Heart left ventricle (tissue), 16 donors: ENCODE results near the gene HSPB6. TPM values are rescaled to one million over a fixed set of nuclear protein-coding genes. Genes with fewer than 3 reads are reported as not detected.

Experiments used
- ATAC-seq, 4 donors: fragments of 200-7000 bp; cut with Tn5 transposase; one replicate each; pipeline ENCODE4 v1.9.1; 2020 to 2022; ENCODE audit warnings: moderate library complexity in 4 of 4, mild to moderate bottlenecking in 3 of 4, moderate number of reproducible peaks in 1 of 4
- DNase-seq, 5 donors: peaks; one replicate each; pipeline ENCODE4 v3.0.0-alpha.2; 2020
- H3K27ac ChIP-seq, 12 donors: fragments of 200-600 bp; sonication (generic) in 4 of 12; one replicate each; pipeline versions ENCODE4 v1.5.0 to v1.8.0; 2016 to 2022; ENCODE audit warnings: mild to moderate bottlenecking in 2 of 12
- H3K27me3 ChIP-seq, 9 donors: fragments of 200-600 bp; sonication (generic) in 2 of 9; one replicate each; pipeline versions ENCODE4 v1.5.1 to v1.8.0; 2016 to 2022; ENCODE audit warnings: mild to moderate bottlenecking in 3 of 9
- H3K36me3 ChIP-seq, 9 donors: fragments of 200-600 bp; sonication (generic) in 2 of 9; one replicate each; pipeline versions ENCODE4 v1.5.0 to v1.8.0; 2018 to 2022; ENCODE audit warnings: mild to moderate bottlenecking in 2 of 9
- H3K4me1 ChIP-seq, 12 donors: fragments of 200-600 bp; sonication (generic) in 4 of 12; one replicate each; pipeline versions ENCODE4 v1.5.0 to v1.8.0; 2016 to 2022; ENCODE audit warnings: mild to moderate bottlenecking in 3 of 12
- H3K4me3 ChIP-seq, 12 donors: fragments of 200-600 bp; sonication (generic) in 4 of 12; one replicate each; pipeline versions ENCODE4 v1.5.0 to v1.8.0; 2017 to 2022; ENCODE audit warnings: mild to moderate bottlenecking in 9 of 12, moderate library complexity in 4 of 12
- H3K9me3 ChIP-seq, 12 donors: fragments of 200-600 bp; sonication (generic) in 4 of 12; one replicate each; pipeline versions ENCODE4 v1.5.0 to v1.8.0; 2016 to 2022; ENCODE audit warnings: mild to moderate bottlenecking in 1 of 12
- CTCF ChIP-seq, 12 donors: fragments of 200-600 bp; sonication (generic) in 4 of 12; IDR thresholded peaks; one replicate each; pipeline versions ENCODE4 v1.5.0 to v1.8.0; 2018 to 2022; ENCODE audit warnings: antibody characterized with exemption in 12 of 12, mild to moderate bottlenecking in 5 of 12
- POLR2A ChIP-seq, 2 donors: fragments of 450-650 bp; IDR thresholded peaks; one replicate each; pipeline ENCODE4 v1.6.1; 2017; ENCODE audit warnings: antibody characterized with exemption in 2 of 2, mild to moderate bottlenecking in 2 of 2, moderate library complexity in 2 of 2
- WGBS, 4 donors: extraction: QIAGEN DNeasy Blood & Tissue Kit in 2 of 4; methylation state at CpG; one replicate each; pipeline versions ENCODE4 v1.1.5 to v1.1.7; 2013 to 2018; 5-methylcytosine and 5-hydroxymethylcytosine counted together
- intact Hi-C, 10 donors: fragments of 100-400 bp; cut with DNase I; formaldehyde crosslinking; loops; one replicate each; pipeline versions ENCODE4 v1.11.1 to v1.14.2; 2022
- polyA plus RNA-seq, 2 donors: library from polyadenylated mRNA; stranded (reverse); fragments of 200-250 nt; gene quantifications; one replicate each; pipeline ENCODE4 v1.2.3, GENCODE V29; 2013
- total RNA-seq, 9 donors: library from RNA; depleted of rRNA in 2 of 9; stranded (reverse); fragments of >200 nt in 2 of 9; fragmentation: NEBNext Ultra II Directional in 3 of 9; extraction: Animal tissue kit (Norgen Biotek cat#: 25700) in 3 of 9; gene quantifications; one replicate each; pipeline versions ENCODE4 v1.1.0 to v1.2.4, GENCODE V29; 2016 to 2023
- donor health status: ischemic (EF 13 %, LVEDD 7.1; RV severe dilation, severe dysfunction).
- donor health status: healthy with polysubstance abuse.
- donor health status: DM: no; HTN: yes; CAD: no.
- donor health status: DM: no; HTN: no; CAD: no.
- donor health status: ischemic (EF 25% LVEDD 6.9; RV normal size, moderate dysfunction).
- donor health status: ischemic (EF 25% LVEDD 5.7; RV mildly dilated, moderate dysfunction).
- donor health status: healthy.
- donor health status: DM: yes; HTN: yes; CAD: no.
- donor health status: ischemic (EF 35%, LVEDD 5.7; RV mildly dilated, moderate dysfunction).
- donor health status: nonischemic (EF 11% LVEDD 7.7; RV severe dilation, severe dysfunction).
- donor health status: DM: yes; HTN: yes; CAD: no.
- donor health status: PGD.
- donor health status: ischemic (EF 29% LVEDD 5.4; RV normal size, mild dysfunction).
- donor health status: nonischemic (EF 23%, LVEDD 6.1; RV moderate dilation, normal function).

The HSPB6 gene
- total and polyA plus RNA-seq, 11 donors: 156 to 1,012 (median 585) TPM

GRCh38 chr19:35790981-35791813 lies 34.4 kb upstream of the HSPB6 start:
- H3K4me1 ChIP-seq: no peaks in the 10 kb centered on the region
- intact Hi-C loops: no loop called here
- TF ChIP-seq POLR2A (IDR thresholded peaks at IDR 0.05): no peak
- TF ChIP-seq CTCF (IDR thresholded peaks at IDR 0.05): no peak
- no peaks in the 10 kb centered on the region for H3K9me3 ChIP-seq
- 60 to 68% (median 64%) methylated on average over 14 to 20 of the region's 20 CpGs for WGBS, 4 donors
- peaks cover 0 to 8% (median 0%) of the 10 kb centered on the region in 9 donors for H3K27me3 ChIP-seq
- H3K27ac ChIP-seq: no peak overlapping the region
- no peak overlapping the region for H3K4me3 ChIP-seq
- no peak for ATAC-seq
- no peaks in the 10 kb centered on the region for H3K36me3 ChIP-seq
- no peak for DNase-seq

GRCh38 chr19:35789978-35790944 lies 33.4 kb upstream of the HSPB6 start:
- WGBS, 4 donors: 82 to 91% (median 87%) methylated on average over 7 to 19 of the region's 19 CpGs
- H3K36me3 ChIP-seq: peaks cover 0 to 2% (median 0%) of the 10 kb centered on the region in 9 donors
- ATAC-seq (peak in 1 of 4 donors; percentile 15), DNase-seq (no peak)
- intact Hi-C loops: loop anchor here in 1 of 10 donors (10.0 kb wide), 1 partner anchor 85 kb away; no protein-coding TSS in a partner anchor
- H3K9me3 ChIP-seq: no peaks in the 10 kb centered on the region
- peaks cover 0 to 4% (median 0%) of the 10 kb centered on the region in 9 donors for H3K27me3 ChIP-seq
- TF ChIP-seq CTCF (IDR thresholded peaks at IDR 0.05) (no peak), POLR2A (IDR thresholded peaks at IDR 0.05) (no peak)
- no peak overlapping the region for H3K27ac ChIP-seq
- no peaks in the 10 kb centered on the region for H3K4me1 ChIP-seq
- H3K4me3 ChIP-seq: no peak overlapping the region

GRCh38 chr19:35789195-35789977 lies 32.6 kb upstream of the HSPB6 start:
- Histone ChIP-seq H3K4me3 (no peak overlapping the region), H3K4me1 (no peaks in the 10 kb centered on the region), H3K27ac (no peak overlapping the region), H3K9me3 (no peaks in the 10 kb centered on the region), H3K36me3 (peaks cover 0 to 8% (median 0%) of the 10 kb centered on the region in 9 donors), H3K27me3 (no peaks in the 10 kb centered on the region)
- 82 to 91% (median 86%) methylated on average over 6 to 11 of the region's 11 CpGs for WGBS, 4 donors
- no peak for TF ChIP-seq POLR2A (IDR thresholded peaks at IDR 0.05)
- no peak for TF ChIP-seq CTCF (IDR thresholded peaks at IDR 0.05)
- intact Hi-C loops: loop anchor here in 1 of 10 donors (10.0 kb wide), 1 partner anchor 85 kb away; no protein-coding TSS in a partner anchor
- ATAC-seq (no peak), DNase-seq (no peak)
